Activated T-helper 1 cell treated with Interleukin-2 at 50 U/mL for 16 hours (primary cell): Measurements from ENCODE around the gene KRTAP2-1.
"Not testable (repeated sequence)": the region's sequence is repeated elsewhere in the genome, so short reads cannot be mapped to it uniquely, and the experiment has no call there.

Experiments used
- DNase-seq: peaks from one replicate; pipeline ENCODE4 v3.0.0-alpha.2; 2020; ENCODE audit warnings: low read depth

Gene KRTAP2-1

GRCh38 chr17:41057547-41057946 is 10.4 kb upstream of the KRTAP2-1 start:
- no peak for DNase-seq

- DNase-seq, result not testable (repeated sequence)
Measured at GRCh38 chr17:41055130-41055529, 8.0 kb upstream of the KRTAP2-1 start, which contains the start of gene KRTAP2-2. Gene KRTAP2-2, minus strand, starts transcription at chr17:41055230. Its CDS starts 19 bp downstream, at chr17:41055211.

DNA sequence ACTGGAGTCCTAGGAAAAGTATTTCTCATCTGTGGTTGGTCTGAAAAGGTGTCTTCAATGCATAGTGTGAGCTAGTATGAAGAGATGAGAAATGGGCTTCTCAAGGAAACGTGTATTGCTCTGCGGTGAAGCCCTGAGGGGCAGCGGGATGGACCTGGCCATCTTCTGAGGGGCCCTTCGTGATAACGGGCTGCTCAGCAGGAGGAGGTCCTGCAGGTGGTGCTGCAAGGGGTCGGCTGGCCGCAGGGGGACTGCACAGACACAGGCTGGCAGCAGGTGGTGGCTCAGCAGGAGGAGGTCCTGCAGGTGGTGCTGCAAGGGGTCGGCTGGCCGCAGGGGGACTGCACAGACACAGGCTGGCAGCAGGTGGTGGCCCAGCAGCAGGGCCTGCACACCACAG is 7.4 kb upstream of the KRTAP2-1 start:
- DNase-seq, result not testable (repeated sequence)

DNA sequence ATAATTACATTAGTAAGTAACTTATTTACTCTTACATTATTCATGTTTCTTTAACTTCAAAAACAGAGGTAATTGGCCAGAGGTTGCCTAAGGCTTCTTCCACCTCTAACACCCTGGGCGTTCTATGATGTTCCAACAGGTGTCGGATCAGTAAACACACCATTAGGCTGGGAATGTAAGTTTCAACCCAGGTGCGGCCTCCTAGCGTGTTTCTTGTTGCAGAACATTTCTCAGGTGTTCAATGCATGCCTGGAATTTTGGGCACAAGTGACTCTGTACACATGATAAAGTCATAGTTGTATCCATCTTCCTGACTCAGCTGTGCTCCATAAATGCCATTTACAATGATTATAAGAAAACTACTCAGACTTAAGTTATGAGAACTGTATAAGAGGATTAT is 6.9 kb upstream of the KRTAP2-1 start:
- no peak for DNase-seq

- DNase-seq, result no peak
Measured at GRCh38 chr17:41052566-41052965, 5.5 kb upstream of the KRTAP2-1 start.

GRCh38 chr17:41049110-41049509 is 2.0 kb upstream of the KRTAP2-1 start:
- DNase-seq, result no peak

GRCh38 chr17:41048441-41048840 is 1.3 kb upstream of the KRTAP2-1 start:
- no peak for DNase-seq

DNA sequence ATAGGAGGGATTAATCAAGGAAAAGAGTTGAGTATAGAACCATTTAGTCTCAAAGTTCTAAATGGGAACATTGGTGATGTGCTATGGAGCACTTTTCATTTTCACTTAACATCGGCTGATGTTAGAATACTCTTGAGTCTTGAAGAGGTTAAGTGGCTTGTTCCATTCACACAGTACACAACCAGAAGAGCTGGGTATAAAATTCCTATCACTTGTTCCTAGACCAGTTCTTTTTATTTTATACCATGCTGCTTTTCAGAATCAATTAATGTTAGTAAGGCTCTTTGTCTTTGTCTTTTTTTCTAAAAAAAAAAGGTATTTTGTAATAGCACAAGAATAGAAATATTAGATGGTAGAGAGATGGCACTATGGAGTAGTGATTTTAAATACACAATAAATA is 4.2 kb downstream of the KRTAP2-1 start:
- no peak for DNase-seq

- not testable (repeated sequence) for DNase-seq
Measured at GRCh38 chr17:41040783-41041571, 6.1 kb downstream of the KRTAP2-1 start, which contains the start of gene KRTAP1-1. Gene KRTAP1-1, minus strand, starts transcription at chr17:41041450. Its CDS starts 53 bp downstream, at chr17:41041397.

DNA sequence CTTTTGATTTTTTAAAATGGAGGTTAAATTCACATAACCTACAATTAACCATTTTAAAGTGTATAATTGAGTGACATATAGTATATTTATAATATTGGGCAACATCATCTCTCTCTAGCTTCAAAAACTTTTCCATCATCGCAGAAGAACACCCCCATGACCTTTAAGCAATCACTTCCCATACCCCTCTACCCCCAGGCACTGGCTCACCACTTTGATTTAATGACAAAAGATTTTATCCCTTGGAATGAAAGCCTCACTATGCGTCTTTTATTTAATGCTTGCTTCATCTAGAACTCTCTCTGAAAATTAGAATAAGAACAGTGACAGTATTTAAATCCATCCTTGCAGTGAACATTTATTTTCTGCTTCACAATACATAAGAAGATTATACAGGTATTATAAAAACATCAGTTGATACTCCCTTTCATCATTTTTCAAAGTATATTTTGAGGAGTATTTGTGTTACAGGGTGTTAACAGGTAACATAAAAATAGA is 9.2 kb downstream of the KRTAP2-1 start:
- DNase-seq, result no peak

DNA sequence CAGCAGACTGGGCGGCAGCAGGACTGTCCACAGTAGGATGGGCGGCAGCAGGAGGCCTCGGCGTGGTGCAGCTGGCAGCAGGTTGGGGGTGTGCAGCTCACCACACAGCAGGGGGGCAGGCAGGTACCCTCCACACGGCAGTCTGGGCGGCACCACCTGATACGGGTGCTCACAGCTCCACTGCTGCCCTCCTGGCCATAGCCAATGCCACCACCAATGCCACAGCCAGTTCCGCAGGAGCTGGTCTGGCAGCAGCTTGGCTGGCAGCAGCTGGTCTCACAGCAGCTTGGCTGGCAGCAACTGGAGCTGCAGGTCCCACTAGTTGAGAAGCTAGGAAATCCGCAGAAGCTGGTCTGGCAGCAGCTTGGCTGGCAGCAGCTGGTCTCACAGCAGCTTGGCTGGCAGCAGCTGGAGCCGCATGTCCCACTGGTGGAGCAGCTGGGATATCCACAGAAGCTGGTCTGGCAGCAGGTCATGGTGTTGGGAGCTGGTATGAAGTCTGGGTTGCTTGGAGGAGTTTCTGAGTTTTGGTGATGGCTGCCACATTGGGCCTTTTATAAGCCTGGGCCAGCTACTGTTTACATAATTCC is 12.7 kb downstream of the KRTAP2-1 start, which contains the start of gene KRTAP1-3:
TSS of gene KRTAP1-3 (minus strand) at position 529 of the 590 bp plus-strand sequence. CDS start at position 476, 53 bp downstream.
- not testable (repeated sequence) for DNase-seq

DNA sequence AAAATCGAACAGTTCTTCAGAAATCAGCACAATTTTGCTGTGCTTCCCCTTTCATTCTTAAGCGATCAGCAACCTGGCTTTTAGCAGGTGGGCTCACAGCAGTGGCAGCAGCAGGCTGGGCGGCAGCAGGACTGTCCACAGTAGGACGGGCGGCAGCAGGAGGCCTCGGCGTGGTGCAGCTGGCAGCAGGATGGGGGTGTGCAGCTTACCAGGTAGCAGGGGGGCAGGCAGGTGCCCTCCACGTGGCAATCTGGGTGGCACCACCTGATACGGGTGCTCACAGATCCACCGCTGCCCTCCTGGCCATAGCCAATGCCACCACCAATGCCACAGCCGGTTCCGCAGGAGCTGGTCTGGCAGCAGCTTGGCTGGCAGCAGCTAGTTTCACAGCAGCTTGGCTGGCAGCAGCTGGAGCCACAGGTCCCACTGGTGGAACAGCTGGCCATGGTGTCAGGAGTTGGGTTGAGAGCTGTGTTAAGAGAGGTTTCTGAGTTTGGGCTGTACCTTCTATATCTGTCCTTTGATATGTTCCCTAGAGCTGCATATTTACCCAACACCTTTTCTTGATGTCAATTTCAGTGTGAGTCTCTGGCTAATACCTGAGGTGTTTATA is 17.4 kb downstream of the KRTAP2-1 start, which contains the start of gene KRTAP1-4:
TSS of gene KRTAP1-4 (minus strand) at position 563 of the 613 bp plus-strand sequence. CDS start at position 446, 117 bp downstream.
- DNase-seq, result no peak

GRCh38 chr17:41026715-41027471 is 20.2 kb downstream of the KRTAP2-1 start, which contains the start of gene KRTAP1-5:
Gene KRTAP1-5, minus strand, starts transcription at chr17:41027208. Its CDS starts 53 bp downstream, at chr17:41027155.
- DNase-seq, result no peak

DNA sequence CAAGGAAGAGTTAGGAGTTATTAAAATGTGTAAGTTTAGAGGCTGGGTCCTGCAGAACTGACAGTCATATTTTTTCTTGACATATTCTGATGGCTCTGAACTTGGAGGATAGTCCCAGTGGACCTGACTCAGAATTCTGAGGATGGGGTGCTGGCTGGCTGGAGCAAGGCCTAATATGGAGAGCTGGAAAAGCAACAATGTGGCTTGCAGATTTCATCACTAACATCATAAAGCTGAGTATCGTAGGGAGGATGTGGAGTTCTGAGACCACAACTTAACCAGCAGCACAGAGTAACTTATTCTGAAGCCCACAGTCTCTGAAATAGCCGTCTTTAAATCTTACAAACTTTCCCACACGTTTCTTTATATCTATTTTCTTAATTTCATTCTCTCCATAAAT is 22.4 kb downstream of the KRTAP2-1 start:
- no peak for DNase-seq

DNA sequence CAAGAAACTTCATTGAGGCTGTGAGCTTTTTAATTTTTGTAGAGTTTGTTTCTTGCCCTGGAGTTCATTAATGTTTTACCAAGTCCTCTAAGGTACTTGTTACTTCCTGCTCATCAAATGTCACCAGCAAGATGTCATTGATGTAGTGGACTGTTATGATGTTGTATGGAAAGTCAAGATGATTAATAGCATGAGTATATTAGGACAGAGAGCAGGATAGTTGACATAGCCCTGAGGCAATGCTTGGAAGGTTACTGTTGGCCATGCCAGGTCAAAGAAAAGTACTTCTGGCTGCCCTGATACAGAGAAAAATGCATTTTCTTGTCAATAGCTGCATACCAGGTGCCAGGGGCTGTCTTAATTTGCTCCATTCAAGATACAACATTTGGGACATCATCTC is 26.8 kb downstream of the KRTAP2-1 start:
- DNase-seq, result no peak

DNA sequence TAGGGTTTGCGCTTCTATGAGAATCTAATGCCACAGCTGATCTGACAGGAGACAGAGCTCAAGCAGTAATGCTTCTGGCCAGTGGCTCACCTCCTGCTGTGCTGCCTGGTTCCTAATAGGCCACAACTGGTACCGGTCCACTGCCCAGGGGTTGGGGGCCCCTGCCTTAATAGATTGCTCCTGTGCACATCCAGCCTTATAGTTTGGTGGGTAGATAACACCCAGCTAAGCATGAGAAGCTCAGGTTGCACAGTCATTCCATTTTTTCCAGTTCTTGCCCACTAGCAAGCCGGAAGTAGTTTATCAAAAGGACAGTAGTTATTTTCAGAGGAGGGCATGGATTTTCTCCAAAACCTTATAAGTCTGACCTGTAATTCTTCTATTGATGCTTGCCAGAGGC is 27.7 kb downstream of the KRTAP2-1 start:
- no peak for DNase-seq

DNA sequence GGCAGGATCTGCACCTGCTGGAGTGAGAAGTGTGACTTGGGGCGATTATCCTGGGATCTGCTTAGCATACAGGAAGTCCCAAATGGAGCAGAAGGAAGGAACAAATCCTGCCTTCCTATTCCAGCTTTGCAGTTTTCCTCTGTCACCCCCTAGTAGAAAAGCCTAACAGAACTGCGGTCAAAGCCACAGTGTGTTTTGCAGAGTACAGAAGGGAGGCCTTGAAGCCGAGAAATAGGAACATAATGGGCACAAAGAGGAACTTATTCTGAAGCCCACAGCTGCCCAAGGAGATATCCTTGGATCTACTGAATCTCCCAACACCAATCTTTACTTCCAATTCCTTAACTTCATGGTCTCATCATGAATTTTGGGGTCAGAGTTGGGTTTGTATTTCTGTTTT is 28.6 kb downstream of the KRTAP2-1 start:
- no peak for DNase-seq

GRCh38 chr17:41016578-41017215 is 30.4 kb downstream of the KRTAP2-1 start:
- no peak for DNase-seq

DNA sequence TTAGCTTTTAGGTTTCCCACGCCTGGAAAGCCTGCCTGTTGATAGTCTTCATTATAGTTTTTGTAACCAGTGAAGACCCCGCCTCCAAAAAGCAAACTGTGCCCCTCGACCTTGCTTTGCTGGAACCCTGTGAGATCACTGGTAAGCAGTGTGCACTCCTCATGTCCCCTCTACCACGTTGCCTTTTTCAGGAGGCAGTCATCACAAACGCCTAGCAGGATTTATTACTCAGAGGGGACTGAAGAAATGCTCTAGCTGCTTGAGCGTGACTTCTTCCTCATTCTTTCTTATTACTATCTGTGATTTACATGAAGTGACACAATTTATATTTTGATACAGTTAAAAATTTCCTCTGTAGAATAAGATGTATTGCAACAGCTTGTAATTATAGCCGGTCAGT is 31.7 kb downstream of the KRTAP2-1 start:
- no peak for DNase-seq

DNA sequence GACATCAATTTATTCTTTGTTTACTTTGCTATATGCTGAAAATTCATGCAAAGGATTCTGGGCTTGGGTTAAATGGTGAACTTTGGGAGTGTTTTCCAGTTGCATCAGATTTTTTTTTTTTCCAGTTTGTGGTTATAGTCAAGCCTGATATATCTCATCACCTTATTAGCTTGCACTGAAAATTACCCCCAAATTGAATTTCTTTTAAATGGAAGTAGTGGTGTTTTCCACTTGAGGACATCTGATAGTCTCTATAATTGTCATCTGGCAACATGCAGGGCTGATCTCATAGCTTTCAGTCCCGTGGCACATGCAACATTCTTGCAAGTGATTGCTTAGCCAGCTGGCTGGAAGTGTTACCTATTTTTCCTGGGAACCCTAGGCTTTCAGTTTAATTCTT is 33.5 kb downstream of the KRTAP2-1 start:
- no peak for DNase-seq

- DNase-seq, result no peak
Measured at GRCh38 chr17:41013181-41013580, 33.9 kb downstream of the KRTAP2-1 start.
